RWPE2 (cell line): ENCODE results near the gene MAN1C1.

ENCODE experiments used
- ATAC-seq: fragments of 200-7000 bp; cut with Tn5 transposase; 3 replicates; pipeline ENCODE4 v1.9.1; 2021; ENCODE audit warnings: low read depth
- DNase-seq: peaks from one replicate; pipeline ENCODE4 v3.0.0-alpha.2; 2020; ENCODE audit warnings: low spot score
- H3K27ac ChIP-seq: fragments of 450-650 bp; 2 replicates; pipeline ENCODE4 v1.5.1; 2017; ENCODE audit warnings: mild to moderate bottlenecking; ENCODE audit not compliant: poor library complexity, severe bottlenecking
- H3K27me3 ChIP-seq: fragments of 250-450 bp; sonication (Bioruptor Pico); 2 replicates; pipeline ENCODE4 v1.5.1; 2021; ENCODE audit warnings: mild to moderate bottlenecking, moderate library complexity; ENCODE audit not compliant: insufficient read depth, poor library complexity, severe bottlenecking
- H3K36me3 ChIP-seq: fragments of 250-450 bp; sonication (Bioruptor Pico); 2 replicates; pipeline ENCODE4 v1.5.1; 2020; ENCODE audit warnings: low read depth, mild to moderate bottlenecking, moderate library complexity
- H3K4me1 ChIP-seq: fragments of 250-450 bp; sonication (Bioruptor Pico); 2 replicates; pipeline ENCODE4 v1.5.1; 2021; ENCODE audit warnings: mild to moderate bottlenecking, moderate library complexity; ENCODE audit not compliant: insufficient read depth, poor library complexity, severe bottlenecking
- H3K4me3 ChIP-seq: fragments of 250-450 bp; sonication (Bioruptor Pico); 2 replicates; pipeline ENCODE4 v1.5.1; 2021; ENCODE audit warnings: mild to moderate bottlenecking, moderate library complexity; ENCODE audit not compliant: severe bottlenecking
- H3K9me3 ChIP-seq: fragments of 250-450 bp; sonication (Bioruptor Pico); 2 replicates; pipeline ENCODE4 v1.5.1; 2021; ENCODE audit warnings: mild to moderate bottlenecking, moderate library complexity; ENCODE audit not compliant: severe bottlenecking
- TF ChIP-seq, protein P1 (sequence below): fragments of 450-650 bp; IDR thresholded peaks from one replicate; pipeline ENCODE4 v1.5.1; 2017; ENCODE audit warnings: mild to moderate bottlenecking, moderate library complexity; ENCODE audit not compliant: poor library complexity, severe bottlenecking

The MAN1C1 gene

DNA sequence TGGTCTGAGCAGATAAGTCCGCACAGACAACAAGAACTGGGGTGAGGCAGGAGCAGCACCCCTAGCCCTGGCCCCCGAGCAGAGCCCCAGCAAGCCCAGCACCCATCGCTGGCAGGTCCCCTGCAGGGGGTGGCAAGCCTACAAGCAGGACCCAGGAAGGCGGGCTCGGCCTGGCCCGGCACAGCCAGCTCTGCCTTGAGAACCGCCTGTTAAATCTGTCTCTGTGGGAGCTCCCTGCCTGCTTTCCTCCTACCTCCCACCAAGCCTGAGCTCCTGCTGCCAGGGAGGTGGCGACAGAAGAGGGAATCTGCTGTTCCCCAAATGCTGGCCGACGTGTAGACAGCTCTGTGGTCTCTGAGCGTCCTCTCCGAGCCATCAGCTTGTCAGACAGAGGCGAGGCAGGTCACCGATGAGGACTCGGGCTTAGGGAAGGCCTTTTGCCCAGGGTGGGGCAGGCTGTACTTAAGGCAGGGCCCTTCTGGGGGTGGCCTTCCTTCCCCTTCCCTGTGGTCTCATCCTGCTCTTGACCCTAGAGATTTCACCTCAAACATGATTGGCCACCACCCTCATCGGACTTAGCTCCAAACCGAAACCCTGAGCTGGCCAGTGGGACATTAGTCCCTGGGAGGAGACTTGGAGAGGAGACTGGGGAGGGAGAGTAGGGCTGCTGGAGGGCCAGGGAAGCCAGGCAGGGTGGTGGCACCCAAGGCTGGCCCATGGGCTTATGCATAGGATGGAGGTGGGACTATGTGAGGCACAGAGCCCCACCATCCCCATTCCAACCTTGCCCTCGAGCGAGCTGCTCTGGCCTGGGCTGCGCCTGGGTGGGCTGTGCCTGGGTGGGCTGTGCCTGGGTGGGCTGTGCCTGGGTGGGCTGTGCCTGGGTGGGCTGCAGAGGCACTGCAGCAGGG lies 191.1 kb downstream of the MAN1C1 start:
- TF ChIP-seq, protein P1, sequence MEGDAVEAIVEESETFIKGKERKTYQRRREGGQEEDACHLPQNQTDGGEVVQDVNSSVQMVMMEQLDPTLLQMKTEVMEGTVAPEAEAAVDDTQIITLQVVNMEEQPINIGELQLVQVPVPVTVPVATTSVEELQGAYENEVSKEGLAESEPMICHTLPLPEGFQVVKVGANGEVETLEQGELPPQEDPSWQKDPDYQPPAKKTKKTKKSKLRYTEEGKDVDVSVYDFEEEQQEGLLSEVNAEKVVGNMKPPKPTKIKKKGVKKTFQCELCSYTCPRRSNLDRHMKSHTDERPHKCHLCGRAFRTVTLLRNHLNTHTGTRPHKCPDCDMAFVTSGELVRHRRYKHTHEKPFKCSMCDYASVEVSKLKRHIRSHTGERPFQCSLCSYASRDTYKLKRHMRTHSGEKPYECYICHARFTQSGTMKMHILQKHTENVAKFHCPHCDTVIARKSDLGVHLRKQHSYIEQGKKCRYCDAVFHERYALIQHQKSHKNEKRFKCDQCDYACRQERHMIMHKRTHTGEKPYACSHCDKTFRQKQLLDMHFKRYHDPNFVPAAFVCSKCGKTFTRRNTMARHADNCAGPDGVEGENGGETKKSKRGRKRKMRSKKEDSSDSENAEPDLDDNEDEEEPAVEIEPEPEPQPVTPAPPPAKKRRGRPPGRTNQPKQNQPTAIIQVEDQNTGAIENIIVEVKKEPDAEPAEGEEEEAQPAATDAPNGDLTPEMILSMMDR = no peak
- no peak overlapping the region for H3K4me3 ChIP-seq
- peaks cover 21% of the 10 kb centered on the region for H3K36me3 ChIP-seq
- no peak overlapping the region for H3K27ac ChIP-seq
- no peaks in the 10 kb centered on the region for H3K4me1 ChIP-seq
- H3K9me3 ChIP-seq = no peaks in the 10 kb centered on the region
- ATAC-seq (no peak), DNase-seq (no peak)
- no peaks in the 10 kb centered on the region for H3K27me3 ChIP-seq

- Histone ChIP-seq H3K4me3 (no peak overlapping the region), H3K27ac (no peak overlapping the region), H3K36me3 (peaks cover 22% of the 10 kb centered on the region), H3K9me3 (no peaks in the 10 kb centered on the region), H3K27me3 (no peaks in the 10 kb centered on the region), H3K4me1 (no peaks in the 10 kb centered on the region)
- TF ChIP-seq, protein P1 = no peak
- DNase-seq = no peak
- ATAC-seq = no peak
Measured at GRCh38 chr1:25808481-25809244, 192.1 kb downstream of the MAN1C1 start.

- H3K36me3 ChIP-seq = peaks cover 24% of the 10 kb centered on the region; the same call in 1 of the 2 replicates
- H3K4me3 ChIP-seq = no peak overlapping the region
- no peak for DNase-seq
Measured at GRCh38 chr1:25809283-25809926, 192.8 kb downstream of the MAN1C1 start.

GRCh38 chr1:25809929-25810328 lies 193.3 kb downstream of the MAN1C1 start:
- H3K9me3 ChIP-seq = no peaks in the 10 kb centered on the region
- H3K36me3 ChIP-seq = peaks cover 21% of the 10 kb centered on the region; the same call in 1 of the 2 replicates
- TF ChIP-seq, protein P1 = no peak
- H3K4me1 ChIP-seq = no peaks in the 10 kb centered on the region
- H3K27me3 ChIP-seq = no peaks in the 10 kb centered on the region
- no peak overlapping the region for H3K27ac ChIP-seq
- no peak overlapping the region for H3K4me3 ChIP-seq
- ATAC-seq = no peak
- no peak for DNase-seq

More at GRCh38 chr1:25809283-25809926, 192.8 kb downstream of the MAN1C1 start:
- H3K4me1 ChIP-seq = no peaks in the 10 kb centered on the region
- no peak overlapping the region for H3K27ac ChIP-seq
- no peak for ATAC-seq
- no peaks in the 10 kb centered on the region for H3K27me3 ChIP-seq
- TF ChIP-seq, protein P1 = no peak
- no peaks in the 10 kb centered on the region for H3K9me3 ChIP-seq
